HepG2 (cell line): Measurements from ENCODE around the gene ACSL5. TPM values are rescaled to one million over a fixed set of nuclear protein-coding genes. Genes with fewer than 3 reads are reported as not detected.

Source experiments
- ATAC-seq: fragments of 200-7000 bp; cut with Tn5 transposase; 3 replicates; pipeline ENCODE4 v1.9.1; 2020; ENCODE audit warnings: mild to moderate bottlenecking, moderate library complexity
- BruUV-seq: library from RNA; stranded (reverse); fragments of 400-500 nt; replicated peaks from 2 replicates; lab custom pipeline; 2021; lab: Mats Ljungman, UMichigan
- CTCF ChIA-PET: fragments of 300-600 bp; formaldehyde crosslinking; extraction: SDS; loops from one replicate; lab custom pipeline; 2021; ENCODE audit warnings: low total read pairs, inconsistent platforms, low intra/inter-chr PET ratio; lab: Yijun Ruan, JAX
- POLR2A ChIA-PET: fragments of 350-600 bp; sonication (Branson Sonifier 250); formaldehyde crosslinking; loops from one replicate; lab custom pipeline; 2020; ENCODE audit warnings: antibody characterized with exemption, inconsistent platforms; lab: Yijun Ruan, JAX
- DNase-seq: peaks from one replicate; pipeline ENCODE4 v3.0.0-alpha.2; 2015; ENCODE audit warnings: low spot score
- FAIRE-seq: peaks from 3 replicates; lab custom pipeline; 2011; peaks lifted over from hg19 to GRCh38; lab: Jason Lieb, UNC
- H2AFZ ChIP-seq: one replicate; pipeline ENCODE4 v1.6.1; 2011; ENCODE audit warnings: low read length, inconsistent platforms
- H3K27ac ChIP-seq: fragments of 300-600 bp; 3 replicates; pipeline ENCODE4 v1.8.0; 2011; ENCODE audit warnings: mixed run types, mild to moderate bottlenecking, mixed read lengths, low read length, inconsistent platforms; ENCODE audit not compliant: insufficient read depth; ENCODE audit errors: extremely low read length
- H3K27me3 ChIP-seq, 2 experiments: fragments of 200-600 bp in 1 of 2; 2 replicates in 1 of 2; 3 replicates in 1 of 2; pipeline versions ENCODE4 v1.6.0 to v1.8.0; 2011; ENCODE audit warnings: low read length in 2 of 2, mild to moderate bottlenecking in 2 of 2, moderate library complexity in 2 of 2, inconsistent platforms in 1 of 2; ENCODE audit not compliant: insufficient read depth in 2 of 2, control insufficient read depth in 1 of 2
- H3K36me3 ChIP-seq, 2 experiments: fragments of 200-600 bp in 1 of 2; replicated peaks in 1 of 2; 2 replicates in 1 of 2; 3 replicates in 1 of 2; pipeline versions ENCODE4 v1.5.1 to v1.8.0; 2011; ENCODE audit warnings: low read length in 2 of 2, inconsistent platforms in 1 of 2; ENCODE audit not compliant: insufficient read depth in 2 of 2, control insufficient read depth in 1 of 2
- H3K4me1 ChIP-seq: 2 replicates; pipeline ENCODE4 v1.5.1; 2012; ENCODE audit warnings: low read length, inconsistent platforms; ENCODE audit not compliant: insufficient read depth
- H3K4me2 ChIP-seq: 2 replicates; pipeline ENCODE4 v1.6.0; 2011; ENCODE audit warnings: low read depth, low read length, inconsistent platforms
- H3K4me3 ChIP-seq, 3 experiments: fragments of 200-600 bp in 1 of 3; sonication (generic), shearing (Covaris generic) in 1 of 3; replicated peaks in 1 of 3; 2 replicates each; pipeline ENCODE4 v1.5.1; 2011 to 2016; ENCODE audit warnings: low read length in 3 of 3, inconsistent platforms in 2 of 3, low read depth in 2 of 3, mild to moderate bottlenecking in 2 of 3, control low read depth in 1 of 3, mixed read lengths in 1 of 3; ENCODE audit not compliant: insufficient read depth in 1 of 3
- H3K79me2 ChIP-seq: one replicate; pipeline ENCODE4 v1.6.1; 2011; ENCODE audit warnings: low read length, inconsistent platforms; ENCODE audit not compliant: insufficient read depth
- H3K9ac ChIP-seq: 2 replicates; pipeline ENCODE4 v1.6.0; 2011; ENCODE audit warnings: mild to moderate bottlenecking, low read depth, low read length, inconsistent platforms; ENCODE audit not compliant: insufficient read depth
- H3K9me3 ChIP-seq: 2 replicates; pipeline ENCODE4 v1.5.1; 2012; ENCODE audit warnings: mild to moderate bottlenecking, low read length
- H4K20me1 ChIP-seq: 2 replicates; pipeline ENCODE4 v1.6.0; 2011; ENCODE audit warnings: inconsistent platforms, mild to moderate bottlenecking, low read length, moderate library complexity; ENCODE audit not compliant: insufficient read depth
- AHR ChIP-seq: IDR thresholded peaks from 2 replicates; pipeline ENCODE4 v1.6.1; 2018; ENCODE audit warnings: missing genetic modification reagents, missing compliant biosample characterization
- RBFOX2 ChIP-seq: fragments of 200-400 bp; formaldehyde crosslinking; IDR thresholded peaks from 2 replicates; pipeline ENCODE4 v1.6.1; 2017; ENCODE audit warnings: low read depth, mild to moderate bottlenecking, low read length
- RFXANK ChIP-seq: IDR thresholded peaks from 2 replicates; pipeline ENCODE4 v1.6.1; 2016
- SKI ChIP-seq: fragments of 450-650 bp; IDR thresholded peaks from one replicate; pipeline ENCODE4 v1.6.1; 2018; ENCODE audit warnings: mild to moderate bottlenecking; ENCODE audit not compliant: partially characterized antibody
- SRY ChIP-seq: sonication (generic); formaldehyde crosslinking; IDR thresholded peaks from 2 replicates; pipeline ENCODE4 v1.8.0; 2022; ENCODE audit warnings: mild to moderate bottlenecking, missing genetic modification reagents
- ZBTB21 ChIP-seq: sonication (generic); formaldehyde crosslinking; IDR thresholded peaks from 2 replicates; pipeline ENCODE4 v1.4.0; 2020; ENCODE audit warnings: missing genetic modification reagents
- ZNF446 ChIP-seq: sonication (generic); formaldehyde crosslinking; IDR thresholded peaks from 2 replicates; pipeline ENCODE4 v1.5.0; 2020; ENCODE audit warnings: mild to moderate bottlenecking, missing genetic modification reagents
- ZZZ3 ChIP-seq: sonication (generic); formaldehyde crosslinking; IDR thresholded peaks from 2 replicates; pipeline ENCODE4 v1.4.0; 2020; ENCODE audit warnings: missing genetic modification reagents, mild to moderate bottlenecking, borderline replicate concordance
- WGBS: methylation state at CpG from one replicate; pipeline ENCODE4 v1.1.6; 2017; ENCODE audit warnings: low lambda C conversion rate; 5-methylcytosine and 5-hydroxymethylcytosine counted together
- in situ Hi-C: cut with HindIII; loops from 2 replicates; pipeline ENCODE4 v1.10.0; 2017; ENCODE audit warnings: low pct_unique_long_range_greater_than_20kb; ENCODE audit not compliant: extremely low pct_ligation_motif_present
- intact Hi-C: fragments of 100-400 bp; cut with micrococcal nuclease; formaldehyde crosslinking; loops from one replicate; pipeline ENCODE4 v1.10.0; 2022; ENCODE audit not compliant: unreplicated experiment
- polyA plus RNA-seq, 8 experiments: library from polyadenylated mRNA; depleted of rRNA in 3 of 8; stranded (reverse) in 7 of 8; unstranded in 1 of 8; fragments of >200 nt; fragmentation: Illumina TruSeq in 4 of 8; extraction: Trizol in 4 of 8; gene quantifications; 2 replicates each; pipeline versions ENCODE4 v1.2.1 to v1.2.3, GENCODE V29; 2011 to 2016; ENCODE audit warnings: low read depth in 4 of 8, missing spikeins in 1 of 8, mixed read lengths in 1 of 8; ENCODE audit not compliant: insufficient read depth in 1 of 8
- total RNA-seq, 5 experiments: library from RNA; depleted of rRNA; stranded (reverse); fragments of >200 nt; fragmentation: Illumina TruSeq; extraction: Trizol; gene quantifications; 2 replicates each; pipeline ENCODE4 v1.2.3, GENCODE V29; 2016; ENCODE audit warnings: low read depth in 1 of 5
- TF ChIP-seq, protein P1 (sequence below): sonication (generic); formaldehyde crosslinking; IDR thresholded peaks from 2 replicates; pipeline ENCODE4 v1.5.0; 2020; ENCODE audit warnings: mild to moderate bottlenecking, missing genetic modification reagents, borderline replicate concordance
- TF ChIP-seq, protein P2 (sequence below): sonication (generic); formaldehyde crosslinking; IDR thresholded peaks from 2 replicates; pipeline ENCODE4 v1.4.0; 2020; ENCODE audit warnings: missing genetic modification reagents, borderline replicate concordance
- TF ChIP-seq, protein P3 (sequence below): sonication (generic); formaldehyde crosslinking; IDR thresholded peaks from 2 replicates; pipeline ENCODE4 v1.4.0; 2020; ENCODE audit warnings: missing genetic modification reagents
- TF ChIP-seq, protein P4 (sequence below): sonication (generic); formaldehyde crosslinking; IDR thresholded peaks from 2 replicates; pipeline ENCODE4 v1.4.0; 2020; ENCODE audit warnings: mild to moderate bottlenecking, missing genetic modification reagents
- TF ChIP-seq, protein P5 (sequence below): sonication (generic); formaldehyde crosslinking; IDR thresholded peaks from 2 replicates; pipeline ENCODE4 v1.4.0; 2020; ENCODE audit warnings: missing genetic modification reagents
- TF ChIP-seq, protein P6 (sequence below): sonication (generic); formaldehyde crosslinking; conservative IDR thresholded peaks from 2 replicates; pipeline ENCODE4 v1.4.0; 2020; ENCODE audit warnings: missing genetic modification reagents
- TF ChIP-seq, protein P7 (sequence below): sonication (generic); formaldehyde crosslinking; IDR thresholded peaks from 2 replicates; pipeline ENCODE4 v1.8.1; 2023; ENCODE audit warnings: mild to moderate bottlenecking, moderate library complexity, missing genetic modification reagents

ACSL5 gene
- total and polyA plus RNA-seq, 2 of the 13 experiments (the other 11 are each of a cell fraction or from before 2014, with no cell fraction given), result 56.4 to 82.5 TPM

DNA sequence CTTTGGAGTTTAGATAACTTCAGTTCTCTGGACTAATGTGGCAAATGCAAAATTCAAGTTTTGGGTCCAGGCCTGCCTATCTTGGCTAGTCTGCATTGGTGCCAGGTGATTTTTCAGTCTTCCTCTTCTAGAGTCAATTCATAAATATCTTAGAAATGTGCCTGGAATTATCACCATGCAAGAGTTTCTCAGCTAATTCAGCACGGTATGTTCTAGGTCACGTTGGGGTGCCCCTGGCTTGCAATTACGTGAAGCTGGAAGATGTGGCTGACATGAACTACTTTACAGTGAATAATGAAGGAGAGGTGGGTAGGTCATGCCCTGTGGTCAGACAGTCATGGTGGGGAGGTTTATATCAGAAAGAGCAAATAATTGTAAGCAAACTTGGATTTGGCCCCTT is 47.8 kb downstream of the ACSL5 start (continued):
- TF ChIP-seq, protein P1, sequence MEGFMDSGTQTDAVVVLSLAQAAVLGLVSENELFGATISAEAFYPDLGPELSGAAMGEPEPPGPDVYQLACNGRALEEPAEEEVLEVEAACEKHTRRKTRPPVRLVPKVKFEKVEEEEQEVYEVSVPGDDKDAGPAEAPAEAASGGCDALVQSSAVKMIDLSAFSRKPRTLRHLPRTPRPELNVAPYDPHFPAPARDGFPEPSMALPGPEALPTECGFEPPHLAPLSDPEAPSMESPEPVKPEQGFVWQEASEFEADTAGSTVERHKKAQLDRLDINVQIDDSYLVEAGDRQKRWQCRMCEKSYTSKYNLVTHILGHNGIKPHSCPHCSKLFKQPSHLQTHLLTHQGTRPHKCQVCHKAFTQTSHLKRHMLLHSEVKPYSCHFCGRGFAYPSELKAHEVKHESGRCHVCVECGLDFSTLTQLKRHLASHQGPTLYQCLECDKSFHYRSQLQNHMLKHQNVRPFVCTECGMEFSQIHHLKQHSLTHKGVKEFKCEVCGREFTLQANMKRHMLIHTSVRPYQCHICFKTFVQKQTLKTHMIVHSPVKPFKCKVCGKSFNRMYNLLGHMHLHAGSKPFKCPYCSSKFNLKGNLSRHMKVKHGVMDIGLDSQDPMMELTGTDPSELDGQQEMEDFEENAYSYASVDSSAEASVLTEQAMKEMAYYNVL (CRISPR knock-in tag), result no peak
- TF ChIP-seq, protein P2, sequence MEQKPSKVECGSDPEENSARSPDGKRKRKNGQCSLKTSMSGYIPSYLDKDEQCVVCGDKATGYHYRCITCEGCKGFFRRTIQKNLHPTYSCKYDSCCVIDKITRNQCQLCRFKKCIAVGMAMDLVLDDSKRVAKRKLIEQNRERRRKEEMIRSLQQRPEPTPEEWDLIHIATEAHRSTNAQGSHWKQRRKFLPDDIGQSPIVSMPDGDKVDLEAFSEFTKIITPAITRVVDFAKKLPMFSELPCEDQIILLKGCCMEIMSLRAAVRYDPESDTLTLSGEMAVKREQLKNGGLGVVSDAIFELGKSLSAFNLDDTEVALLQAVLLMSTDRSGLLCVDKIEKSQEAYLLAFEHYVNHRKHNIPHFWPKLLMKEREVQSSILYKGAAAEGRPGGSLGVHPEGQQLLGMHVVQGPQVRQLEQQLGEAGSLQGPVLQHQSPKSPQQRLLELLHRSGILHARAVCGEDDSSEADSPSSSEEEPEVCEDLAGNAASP (CRISPR knock-in tag), result no peak
- TF ChIP-seq AHR (no peak), ZNF446 (no peak), RBFOX2 (no peak), ZBTB21 (no peak)
- TF ChIP-seq, protein P3, sequence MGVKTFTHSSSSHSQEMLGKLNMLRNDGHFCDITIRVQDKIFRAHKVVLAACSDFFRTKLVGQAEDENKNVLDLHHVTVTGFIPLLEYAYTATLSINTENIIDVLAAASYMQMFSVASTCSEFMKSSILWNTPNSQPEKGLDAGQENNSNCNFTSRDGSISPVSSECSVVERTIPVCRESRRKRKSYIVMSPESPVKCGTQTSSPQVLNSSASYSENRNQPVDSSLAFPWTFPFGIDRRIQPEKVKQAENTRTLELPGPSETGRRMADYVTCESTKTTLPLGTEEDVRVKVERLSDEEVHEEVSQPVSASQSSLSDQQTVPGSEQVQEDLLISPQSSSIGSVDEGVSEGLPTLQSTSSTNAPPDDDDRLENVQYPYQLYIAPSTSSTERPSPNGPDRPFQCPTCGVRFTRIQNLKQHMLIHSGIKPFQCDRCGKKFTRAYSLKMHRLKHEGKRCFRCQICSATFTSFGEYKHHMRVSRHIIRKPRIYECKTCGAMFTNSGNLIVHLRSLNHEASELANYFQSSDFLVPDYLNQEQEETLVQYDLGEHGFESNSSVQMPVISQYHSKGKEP, result no peak

DNA sequence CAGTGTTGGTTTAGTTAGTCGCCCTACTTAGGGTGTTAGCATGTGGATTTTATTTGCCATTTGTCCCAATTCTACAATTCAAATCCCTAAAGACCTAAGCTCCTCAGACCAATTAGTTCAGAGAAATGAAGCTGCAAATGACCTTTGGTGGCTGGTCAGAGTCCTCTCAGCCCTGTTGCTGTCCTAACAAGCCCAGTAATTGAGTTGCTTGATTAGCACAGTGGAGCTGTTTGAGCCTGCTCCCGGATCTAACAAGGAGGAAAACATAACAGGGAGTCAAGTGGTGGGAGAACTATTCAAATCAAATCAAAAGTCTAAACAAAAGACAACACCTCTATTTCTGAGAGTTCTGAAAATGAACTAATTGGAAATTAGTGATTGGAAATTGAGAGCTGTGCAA is 50.7 kb downstream of the ACSL5 start:
- no peak for DNase-seq
- Histone ChIP-seq H3K4me1 (peaks cover 6% of the 10 kb centered on the region), H3K27me3 (no peaks in the 10 kb centered on the region), H2AFZ (no peak overlapping the region), H3K4me3 (no peak overlapping the region), H3K79me2 (no peaks in the 10 kb centered on the region), H3K4me2 (no peak overlapping the region), H3K9ac (no peak overlapping the region), H3K36me3 (peaks cover 24 to 66% of the 10 kb centered on the region in 2 experiments), H3K9me3 (no peaks in the 10 kb centered on the region), H3K27ac (no peak overlapping the region), H4K20me1 (no peaks in the 10 kb centered on the region)
- in situ Hi-C loops (loop anchor here (25.0 kb wide), 2 partner anchors 87 to 287 kb away; no protein-coding TSS in a partner anchor), intact Hi-C loops (no loop called here)
- ATAC-seq, result no peak
- ChIA-PET CTCF (no interaction called here), POLR2A (no interaction called here)
- 94% methylated on average over 2 of the region's 2 CpGs for WGBS
- FAIRE-seq, result no peak
- BruUV-seq, result no TSS peak
- no peak for TF ChIP-seq RFXANK (CRISPR knock-in tag)
- TF ChIP-seq, protein P4, sequence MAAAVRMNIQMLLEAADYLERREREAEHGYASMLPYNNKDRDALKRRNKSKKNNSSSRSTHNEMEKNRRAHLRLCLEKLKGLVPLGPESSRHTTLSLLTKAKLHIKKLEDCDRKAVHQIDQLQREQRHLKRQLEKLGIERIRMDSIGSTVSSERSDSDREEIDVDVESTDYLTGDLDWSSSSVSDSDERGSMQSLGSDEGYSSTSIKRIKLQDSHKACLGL (CRISPR knock-in tag), result no peak
- TF ChIP-seq, protein P5, sequence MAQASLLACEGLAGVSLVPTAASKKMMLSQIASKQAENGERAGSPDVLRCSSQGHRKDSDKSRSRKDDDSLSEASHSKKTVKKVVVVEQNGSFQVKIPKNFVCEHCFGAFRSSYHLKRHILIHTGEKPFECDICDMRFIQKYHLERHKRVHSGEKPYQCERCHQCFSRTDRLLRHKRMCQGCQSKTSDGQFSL (CRISPR knock-in tag), result no peak
- TF ChIP-seq, protein P6, sequence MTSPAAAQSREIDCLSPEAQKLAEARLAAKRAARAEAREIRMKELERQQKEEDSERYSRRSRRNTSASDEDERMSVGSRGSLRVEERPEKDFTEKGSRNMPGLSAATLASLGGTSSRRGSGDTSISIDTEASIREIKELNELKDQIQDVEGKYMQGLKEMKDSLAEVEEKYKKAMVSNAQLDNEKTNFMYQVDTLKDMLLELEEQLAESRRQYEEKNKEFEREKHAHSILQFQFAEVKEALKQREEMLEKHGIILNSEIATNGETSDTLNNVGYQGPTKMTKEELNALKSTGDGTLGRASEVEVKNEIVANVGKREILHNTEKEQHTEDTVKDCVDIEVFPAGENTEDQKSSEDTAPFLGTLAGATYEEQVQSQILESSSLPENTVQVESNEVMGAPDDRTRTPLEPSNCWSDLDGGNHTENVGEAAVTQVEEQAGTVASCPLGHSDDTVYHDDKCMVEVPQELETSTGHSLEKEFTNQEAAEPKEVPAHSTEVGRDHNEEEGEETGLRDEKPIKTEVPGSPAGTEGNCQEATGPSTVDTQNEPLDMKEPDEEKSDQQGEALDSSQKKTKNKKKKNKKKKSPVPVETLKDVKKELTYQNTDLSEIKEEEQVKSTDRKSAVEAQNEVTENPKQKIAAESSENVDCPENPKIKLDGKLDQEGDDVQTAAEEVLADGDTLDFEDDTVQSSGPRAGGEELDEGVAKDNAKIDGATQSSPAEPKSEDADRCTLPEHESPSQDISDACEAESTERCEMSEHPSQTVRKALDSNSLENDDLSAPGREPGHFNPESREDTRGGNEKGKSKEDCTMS, result no peak
- TF ChIP-seq, protein P7, sequence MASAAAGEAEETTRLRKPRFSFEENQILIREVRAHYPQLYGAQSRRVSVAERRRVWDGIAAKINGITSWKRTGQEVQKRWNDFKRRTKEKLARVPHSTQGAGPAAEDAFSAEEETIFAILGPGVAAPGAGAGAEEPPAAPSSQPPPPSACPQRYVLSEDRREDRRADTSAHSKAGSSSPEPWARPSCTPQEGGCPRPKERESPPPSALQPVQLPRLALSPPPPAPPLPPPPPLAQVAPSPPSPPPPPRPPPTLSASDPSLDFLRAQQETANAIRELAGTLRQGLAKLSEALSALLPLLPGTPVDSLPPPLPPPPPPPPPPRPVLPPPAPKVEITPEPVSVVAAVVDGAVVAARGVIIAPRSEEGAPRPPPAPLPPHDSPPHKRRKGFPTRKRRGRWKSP (CRISPR knock-in tag), result no peak
- no peak for TF ChIP-seq ZZZ3 (CRISPR knock-in tag)
- TF ChIP-seq SKI, result no peak
- no peak for TF ChIP-seq SRY (CRISPR knock-in tag)
